ENCODE data around the gene CCDC92. TPM values are rescaled to one million over a fixed set of nuclear protein-coding genes. Genes with fewer than 3 reads are reported as not detected.

Gene CCDC92
- polyA plus RNA-seq, 1 donor from 2014 or later = 11.3 TPM

GRCh38 chr12:123891516-123892179 is 81.0 kb downstream of the CCDC92 start:
- Histone ChIP-seq H3F3A (ENCODE audit: insufficient read depth, low read length, poor library complexity, severe bottlenecking) (no peaks in the 10 kb centered on the region), H3K36me3 (ENCODE audit: insufficient read depth, low read length) (no peaks in the 10 kb centered on the region), H3K4me2 (ENCODE audit: low read length) (no peak overlapping the region), H3K9me2 (ENCODE audit: insufficient read depth, low read length) (no peaks in the 10 kb centered on the region), H4K20me1 (ENCODE audit: insufficient read depth) (no peaks in the 10 kb centered on the region), H3K27ac (ENCODE audit: low read length) (no peak overlapping the region), H3K79me2 (replicated peaks; ENCODE audit: insufficient read depth, low read length) (no peaks in the 10 kb centered on the region), H3K4me3 (ENCODE audit: low read length) (no peak overlapping the region), H3K9me3 (ENCODE audit: low read length) (no peaks in the 10 kb centered on the region), H3K27me3 (ENCODE audit: insufficient read depth, low read depth, low read length) (no peaks in the 10 kb centered on the region), H2AFZ (ENCODE audit: low read depth, low read length) (no peak overlapping the region), H3K9ac (ENCODE audit: low read length) (no peak overlapping the region)
- TF ChIP-seq EP300 (conservative IDR thresholded peaks at IDR 0.05; ENCODE audit: poor library complexity, severe bottlenecking) (no peak), MXI1 (conservative IDR thresholded peaks at IDR 0.05; ENCODE audit: poor library complexity, severe bottlenecking) (no peak), POLR2AphosphoS5 (IDR thresholded peaks at IDR 0.05) (no peak), TAF1 (IDR thresholded peaks at IDR 0.05; ENCODE audit: low read depth) (no peak), SMC3 (conservative IDR thresholded peaks at IDR 0.05; ENCODE audit: poor library complexity) (no peak), EZH2 (IDR thresholded peaks at IDR 0.05; ENCODE audit: borderline replicate concordance, insufficient read depth, low read length, poor library complexity, severe bottlenecking) (no peak), REST (IDR thresholded peaks at IDR 0.05; ENCODE audit: borderline replicate concordance) (no peak), RAD21 (conservative IDR thresholded peaks at IDR 0.05) (no peak), CTCF (IDR thresholded peaks at IDR 0.05; ENCODE audit: poor library complexity, severe bottlenecking) (no peak)

GRCh38 chr12:123891011-123891410 is 81.6 kb downstream of the CCDC92 start:
- H3K36me3 ChIP-seq (ENCODE audit: insufficient read depth, low read length) = no peaks in the 10 kb centered on the region
- H2AFZ ChIP-seq (ENCODE audit: low read depth, low read length) = no peak overlapping the region
- H3K27me3 ChIP-seq (ENCODE audit: insufficient read depth, low read depth, low read length) = no peaks in the 10 kb centered on the region
- no peak overlapping the region for H3K4me2 ChIP-seq (ENCODE audit: low read length)
- H3F3A ChIP-seq (ENCODE audit: insufficient read depth, low read length, poor library complexity, severe bottlenecking) = no peaks in the 10 kb centered on the region
- H3K9me2 ChIP-seq (ENCODE audit: insufficient read depth, low read length) = no peaks in the 10 kb centered on the region
- H3K9ac ChIP-seq (ENCODE audit: low read length) = no peak overlapping the region
- H3K79me2 ChIP-seq (replicated peaks; ENCODE audit: insufficient read depth, low read length) = no peaks in the 10 kb centered on the region
- H3K4me3 ChIP-seq (ENCODE audit: low read length) = no peak overlapping the region
- no peak for TF ChIP-seq TAF1 (IDR thresholded peaks at IDR 0.05; ENCODE audit: low read depth)
- no peak for TF ChIP-seq EP300 (conservative IDR thresholded peaks at IDR 0.05; ENCODE audit: poor library complexity, severe bottlenecking)
- no peak for TF ChIP-seq EZH2 (IDR thresholded peaks at IDR 0.05; ENCODE audit: borderline replicate concordance, insufficient read depth, low read length, poor library complexity, severe bottlenecking)
- no peak for TF ChIP-seq RAD21 (conservative IDR thresholded peaks at IDR 0.05)
- no peak for TF ChIP-seq POLR2AphosphoS5 (IDR thresholded peaks at IDR 0.05)
- no peak for TF ChIP-seq CTCF (IDR thresholded peaks at IDR 0.05; ENCODE audit: poor library complexity, severe bottlenecking)
- no peak for TF ChIP-seq SMC3 (conservative IDR thresholded peaks at IDR 0.05; ENCODE audit: poor library complexity)
- TF ChIP-seq REST (IDR thresholded peaks at IDR 0.05; ENCODE audit: borderline replicate concordance) = no peak
- no peak for TF ChIP-seq MXI1 (conservative IDR thresholded peaks at IDR 0.05; ENCODE audit: poor library complexity, severe bottlenecking)
- H4K20me1 ChIP-seq (ENCODE audit: insufficient read depth) = no peaks in the 10 kb centered on the region
- H3K9me3 ChIP-seq (ENCODE audit: low read length) = no peaks in the 10 kb centered on the region
- H3K27ac ChIP-seq (ENCODE audit: low read length) = no peak overlapping the region
